ENCODE measurements around the gene IP6K3. TPM values are rescaled to one million over a fixed set of nuclear protein-coding genes. Genes with fewer than 3 reads are reported as not detected.

Gene IP6K3
- total RNA-seq, 1 experiment from 2014 or later, result not detected

GRCh38 chr6:33738153-33738552, 8.6 kb downstream of the IP6K3 start:
- Histone ChIP-seq H3K36me3 (ENCODE audit: insufficient read depth, low read length, poor library complexity, severe bottlenecking) (no peaks in the 10 kb centered on the region), H3K4me1 (ENCODE audit: insufficient read depth, low read length, poor library complexity, severe bottlenecking) (no peaks in the 10 kb centered on the region), H3K27me3 (replicated peaks; ENCODE audit: insufficient read depth, low read depth, low read length, poor library complexity) (no peaks in the 10 kb centered on the region), H3K27ac (ENCODE audit: low read depth, low read length, poor library complexity, severe bottlenecking) (no peak overlapping the region), H3K4me3 (ENCODE audit: low read depth, low read length, poor library complexity, severe bottlenecking) (no peak overlapping the region), H3K9me3 (ENCODE audit: low read depth, low read length, poor library complexity, severe bottlenecking) (no peaks in the 10 kb centered on the region)
- ChIA-PET POLR2A (ENCODE audit: low non-redundant PET) (no interaction called here), CTCF (no interaction called here)
- no peak for TF ChIP-seq EZH2 (IDR thresholded peaks at IDR 0.05; ENCODE audit: borderline replicate concordance, low read depth, low read length, poor library complexity, severe bottlenecking)
- TF ChIP-seq, protein P1, sequence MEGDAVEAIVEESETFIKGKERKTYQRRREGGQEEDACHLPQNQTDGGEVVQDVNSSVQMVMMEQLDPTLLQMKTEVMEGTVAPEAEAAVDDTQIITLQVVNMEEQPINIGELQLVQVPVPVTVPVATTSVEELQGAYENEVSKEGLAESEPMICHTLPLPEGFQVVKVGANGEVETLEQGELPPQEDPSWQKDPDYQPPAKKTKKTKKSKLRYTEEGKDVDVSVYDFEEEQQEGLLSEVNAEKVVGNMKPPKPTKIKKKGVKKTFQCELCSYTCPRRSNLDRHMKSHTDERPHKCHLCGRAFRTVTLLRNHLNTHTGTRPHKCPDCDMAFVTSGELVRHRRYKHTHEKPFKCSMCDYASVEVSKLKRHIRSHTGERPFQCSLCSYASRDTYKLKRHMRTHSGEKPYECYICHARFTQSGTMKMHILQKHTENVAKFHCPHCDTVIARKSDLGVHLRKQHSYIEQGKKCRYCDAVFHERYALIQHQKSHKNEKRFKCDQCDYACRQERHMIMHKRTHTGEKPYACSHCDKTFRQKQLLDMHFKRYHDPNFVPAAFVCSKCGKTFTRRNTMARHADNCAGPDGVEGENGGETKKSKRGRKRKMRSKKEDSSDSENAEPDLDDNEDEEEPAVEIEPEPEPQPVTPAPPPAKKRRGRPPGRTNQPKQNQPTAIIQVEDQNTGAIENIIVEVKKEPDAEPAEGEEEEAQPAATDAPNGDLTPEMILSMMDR (conservative IDR thresholded peaks at IDR 0.05; ENCODE audit: low read depth, low read length), result no peak
- intact Hi-C loops (cut with micrococcal nuclease; ENCODE audit: unreplicated experiment), result no loop called here
- no TSS peak for BruUV-seq (replicated peaks)
- no peak for DNase-seq (ENCODE audit: low spot score)

DNA sequence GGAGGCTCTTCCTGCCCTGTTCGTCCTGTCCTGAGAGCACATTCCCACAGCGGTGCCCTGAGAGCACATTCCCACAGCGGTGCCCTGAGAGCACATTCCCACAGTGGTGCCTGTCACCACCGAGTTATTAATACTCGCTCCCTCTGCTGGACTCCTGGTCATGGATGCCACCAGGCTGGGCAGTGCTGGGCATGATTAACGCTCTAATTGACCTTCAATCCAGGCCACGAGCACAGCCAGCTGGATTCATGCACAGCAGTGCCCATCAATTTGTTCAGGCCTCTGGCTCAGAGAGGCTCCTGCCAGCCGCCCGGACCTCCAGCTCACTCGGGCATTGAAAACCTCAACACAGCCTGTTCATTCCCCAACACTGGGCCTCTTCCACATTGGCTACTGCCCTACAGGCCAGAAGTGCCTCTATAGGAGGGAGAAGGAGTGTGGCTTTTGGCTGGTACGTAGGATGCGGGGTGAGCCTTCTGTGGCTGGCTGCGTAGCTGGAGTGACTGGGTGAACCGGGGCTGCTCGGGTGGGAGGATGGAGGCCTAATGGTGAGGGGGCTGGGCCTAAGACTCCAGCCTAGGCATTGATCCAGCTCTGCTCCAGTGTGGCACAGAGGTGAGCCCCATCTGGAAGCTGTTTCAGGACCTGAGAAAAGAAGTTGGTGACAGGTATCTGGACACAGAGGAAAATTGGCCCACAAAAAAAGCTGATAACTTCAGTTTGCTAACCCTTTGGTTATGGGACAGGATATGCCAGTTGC, 9.3 kb downstream of the IP6K3 start:
- Histone ChIP-seq H3K27ac (ENCODE audit: low read depth, low read length, poor library complexity, severe bottlenecking) (no peak overlapping the region), H3K4me1 (ENCODE audit: insufficient read depth, low read length, poor library complexity, severe bottlenecking) (no peaks in the 10 kb centered on the region), H3K4me3 (ENCODE audit: low read depth, low read length, poor library complexity, severe bottlenecking) (no peak overlapping the region), H3K36me3 (ENCODE audit: insufficient read depth, low read length, poor library complexity, severe bottlenecking) (no peaks in the 10 kb centered on the region), H3K9me3 (ENCODE audit: low read depth, low read length, poor library complexity, severe bottlenecking) (no peaks in the 10 kb centered on the region), H3K27me3 (replicated peaks; ENCODE audit: insufficient read depth, low read depth, low read length, poor library complexity) (no peaks in the 10 kb centered on the region)
- POLR2A ChIA-PET (ENCODE audit: low non-redundant PET), result no interaction called here
- intact Hi-C loops (cut with micrococcal nuclease; ENCODE audit: unreplicated experiment), result no loop called here
- DNase-seq (ENCODE audit: low spot score), result no peak
- CTCF ChIA-PET, result no interaction called here
- TF ChIP-seq, protein P1 (conservative IDR thresholded peaks at IDR 0.05; ENCODE audit: low read depth, low read length), result no peak
- TF ChIP-seq EZH2 (IDR thresholded peaks at IDR 0.05; ENCODE audit: borderline replicate concordance, low read depth, low read length, poor library complexity, severe bottlenecking), result no peak
- BruUV-seq (replicated peaks), result no TSS peak

GRCh38 chr6:33735216-33735615, 11.5 kb downstream of the IP6K3 start:
- ChIA-PET POLR2A (ENCODE audit: low non-redundant PET) (no interaction called here), CTCF (no interaction called here)
- H3K27ac ChIP-seq (ENCODE audit: low read depth, low read length, poor library complexity, severe bottlenecking), result no peak overlapping the region
- no peaks in the 10 kb centered on the region for H3K9me3 ChIP-seq (ENCODE audit: low read depth, low read length, poor library complexity, severe bottlenecking)
- H3K4me1 ChIP-seq (ENCODE audit: insufficient read depth, low read length, poor library complexity, severe bottlenecking), result no peaks in the 10 kb centered on the region
- H3K36me3 ChIP-seq (ENCODE audit: insufficient read depth, low read length, poor library complexity, severe bottlenecking), result no peaks in the 10 kb centered on the region
- BruUV-seq (replicated peaks), result no TSS peak
- no peaks in the 10 kb centered on the region for H3K27me3 ChIP-seq (replicated peaks; ENCODE audit: insufficient read depth, low read depth, low read length, poor library complexity)
- TF ChIP-seq, protein P1 (conservative IDR thresholded peaks at IDR 0.05; ENCODE audit: low read depth, low read length), result no peak
- no peak for TF ChIP-seq EZH2 (IDR thresholded peaks at IDR 0.05; ENCODE audit: borderline replicate concordance, low read depth, low read length, poor library complexity, severe bottlenecking)
- no peak overlapping the region for H3K4me3 ChIP-seq (ENCODE audit: low read depth, low read length, poor library complexity, severe bottlenecking)
- no peak for DNase-seq (ENCODE audit: low spot score)
- intact Hi-C loops (cut with micrococcal nuclease; ENCODE audit: unreplicated experiment), result no loop called here
